22Rv1 (cell line): ENCODE data around the gene MRAP.

Experiments used
- ZFX ChIP-seq: fragments of 450-650 bp; IDR thresholded peaks from 2 replicates; pipeline ENCODE4 v1.6.1; 2017; ENCODE audit warnings: antibody characterized with exemption, borderline replicate concordance
- TF ChIP-seq, protein P1 (sequence below): fragments of 450-650 bp; IDR thresholded peaks from 2 replicates; pipeline ENCODE4 v1.5.1; 2017; ENCODE audit warnings: mild to moderate bottlenecking

DNA sequence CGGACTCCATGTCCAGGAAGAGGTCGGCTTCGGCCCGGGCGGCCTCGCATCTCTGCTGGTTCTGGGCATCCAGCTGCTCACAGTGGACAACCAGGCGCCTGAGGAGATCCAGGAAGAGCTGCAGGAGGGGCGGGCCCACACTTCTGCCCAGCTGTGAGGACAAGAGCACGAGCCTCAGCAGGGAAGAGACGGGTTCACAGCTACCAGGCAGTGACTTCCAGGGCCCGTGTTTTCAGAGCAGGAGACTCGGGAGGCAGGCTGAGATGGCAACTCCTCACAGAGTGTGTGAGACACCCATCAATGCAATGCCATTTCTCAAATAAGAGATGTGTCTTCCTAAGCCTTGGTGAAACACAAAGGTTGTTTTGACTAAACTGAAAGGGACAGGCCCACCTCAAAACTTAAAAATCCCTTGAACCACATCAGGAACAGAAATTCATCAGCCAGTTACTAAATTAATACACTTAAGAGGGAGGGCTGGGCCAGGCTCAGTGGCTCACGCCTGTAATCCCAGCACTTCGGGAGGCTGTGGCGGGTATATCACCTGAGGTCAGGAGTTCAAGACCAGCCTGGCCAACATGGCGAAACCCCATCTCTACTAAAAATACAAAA lies 50.8 kb downstream of the MRAP start:
- TF ChIP-seq, protein P1, sequence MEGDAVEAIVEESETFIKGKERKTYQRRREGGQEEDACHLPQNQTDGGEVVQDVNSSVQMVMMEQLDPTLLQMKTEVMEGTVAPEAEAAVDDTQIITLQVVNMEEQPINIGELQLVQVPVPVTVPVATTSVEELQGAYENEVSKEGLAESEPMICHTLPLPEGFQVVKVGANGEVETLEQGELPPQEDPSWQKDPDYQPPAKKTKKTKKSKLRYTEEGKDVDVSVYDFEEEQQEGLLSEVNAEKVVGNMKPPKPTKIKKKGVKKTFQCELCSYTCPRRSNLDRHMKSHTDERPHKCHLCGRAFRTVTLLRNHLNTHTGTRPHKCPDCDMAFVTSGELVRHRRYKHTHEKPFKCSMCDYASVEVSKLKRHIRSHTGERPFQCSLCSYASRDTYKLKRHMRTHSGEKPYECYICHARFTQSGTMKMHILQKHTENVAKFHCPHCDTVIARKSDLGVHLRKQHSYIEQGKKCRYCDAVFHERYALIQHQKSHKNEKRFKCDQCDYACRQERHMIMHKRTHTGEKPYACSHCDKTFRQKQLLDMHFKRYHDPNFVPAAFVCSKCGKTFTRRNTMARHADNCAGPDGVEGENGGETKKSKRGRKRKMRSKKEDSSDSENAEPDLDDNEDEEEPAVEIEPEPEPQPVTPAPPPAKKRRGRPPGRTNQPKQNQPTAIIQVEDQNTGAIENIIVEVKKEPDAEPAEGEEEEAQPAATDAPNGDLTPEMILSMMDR: no peak
- TF ChIP-seq ZFX: no peak
